Activated CD4-positive, alpha-beta T cell treated with anti-CD3 and anti-CD28 coated beads for 36 hours (primary cell): ENCODE data around the gene CEP112. TPM values are rescaled to one million over a fixed set of nuclear protein-coding genes. Genes with fewer than 3 reads are reported as not detected.
"Not testable (repeated sequence)": the region's sequence is repeated elsewhere in the genome, so short reads cannot be mapped to it uniquely, and the experiment has no call there.

Source experiments
- ATAC-seq: fragments of 200-7000 bp; cut with Tn5 transposase; one replicate; pipeline ENCODE4 v1.10.0; 2021; ENCODE audit warnings: mild to moderate bottlenecking, moderate library complexity
- CTCF ChIA-PET: fragments of 350-600 bp; sonication (Branson Sonifier 250); formaldehyde crosslinking; loops from one replicate; lab custom pipeline; 2021; ENCODE audit warnings: antibody characterized with exemption; lab: Charles Lee
- POLR2A ChIA-PET: fragments of 350-600 bp; sonication (Branson Sonifier 250); formaldehyde crosslinking; loops from one replicate; lab custom pipeline; 2021; ENCODE audit warnings: antibody characterized with exemption, inconsistent platforms; lab: Charles Lee
- DNase-seq: peaks from one replicate; pipeline ENCODE4 v3.0.0-alpha.2; 2020
- H3K27ac Mint-ChIP-seq: one replicate; pipeline ENCODE4 v1.8.0; 2021; ENCODE audit warnings: mixed read lengths
- H3K27me3 Mint-ChIP-seq: one replicate; pipeline ENCODE4 v1.8.0; 2021; ENCODE audit warnings: mixed read lengths
- H3K36me3 Mint-ChIP-seq: one replicate; pipeline ENCODE4 v1.8.0; 2021; ENCODE audit warnings: low read depth, mixed read lengths
- H3K4me1 Mint-ChIP-seq: one replicate; pipeline ENCODE4 v1.8.0; 2021; ENCODE audit warnings: mixed read lengths
- H3K4me3 Mint-ChIP-seq: one replicate; pipeline ENCODE4 v1.8.0; 2021; ENCODE audit warnings: mild to moderate bottlenecking, moderate library complexity, mixed read lengths
- H3K9me3 Mint-ChIP-seq: one replicate; pipeline ENCODE4 v1.8.0; 2021; ENCODE audit warnings: low read depth, mixed read lengths
- intact Hi-C, 2 experiments: fragments of 100-400 bp; cut with DNase I in 1 of 2; cut with micrococcal nuclease in 1 of 2; formaldehyde crosslinking; loops; one replicate each; pipeline versions ENCODE4 v1.14.2 to v1.15.1; 2022 to 2024; cut with DNase I, micrococcal nuclease
- total RNA-seq, 2 experiments: library from RNA; stranded (reverse); gene quantifications; one replicate each; pipeline ENCODE4 v1.2.3, GENCODE V29; 2021

Gene CEP112
- total RNA-seq, 2 experiments from 2014 or later = 2.2 to 2.8 TPM

- no peaks in the 10 kb centered on the region for H3K36me3 Mint-ChIP-seq
- intact Hi-C loops = no loop called here
- no peaks in the 10 kb centered on the region for H3K4me1 Mint-ChIP-seq
- ATAC-seq (no peak), DNase-seq (no peak)
- no peaks in the 10 kb centered on the region for H3K27me3 Mint-ChIP-seq
- H3K27ac Mint-ChIP-seq = no peak overlapping the region
- peaks cover 2% of the 10 kb centered on the region for H3K9me3 Mint-ChIP-seq
- no peak overlapping the region for H3K4me3 Mint-ChIP-seq
- ChIA-PET POLR2A (no interaction called here), CTCF (no interaction called here)
These were observed 84.2 kb downstream of the CEP112 start for GRCh38 chr17:66107731-66108130.

DNA sequence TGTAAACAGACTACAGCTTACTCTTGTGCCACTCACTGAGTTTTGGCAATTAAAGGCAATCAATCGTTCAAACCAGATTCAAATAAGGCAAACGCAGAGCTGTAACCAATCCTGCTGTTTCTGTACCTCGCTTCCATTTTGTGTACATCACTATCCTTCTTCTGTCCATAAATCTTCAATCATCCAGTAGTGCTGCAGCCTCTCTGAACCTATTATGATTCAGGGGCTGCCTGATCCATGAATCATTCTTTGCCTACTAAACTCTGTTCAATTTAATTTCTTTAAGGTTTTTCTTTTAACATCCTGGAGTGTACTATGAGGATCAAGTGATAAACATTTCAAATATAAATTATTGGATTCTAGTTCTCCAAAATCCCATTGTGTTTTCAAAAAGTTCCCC is 93.9 kb downstream of the CEP112 start:
- Mint-ChIP-seq H3K4me1 (no peaks in the 10 kb centered on the region), H3K4me3 (no peak overlapping the region), H3K9me3 (peaks cover 2% of the 10 kb centered on the region), H3K27ac (no peak overlapping the region), H3K36me3 (no peaks in the 10 kb centered on the region), H3K27me3 (no peaks in the 10 kb centered on the region)
- no peak for DNase-seq
- ATAC-seq = no peak
- CTCF ChIA-PET = no interaction called here
- POLR2A ChIA-PET = no interaction called here
- intact Hi-C loops = no loop called here

- no peak for ATAC-seq
- no peak for DNase-seq
- no peaks in the 10 kb centered on the region for H3K4me1 Mint-ChIP-seq
- ChIA-PET POLR2A (no interaction called here), CTCF (no interaction called here)
- peaks cover 2% of the 10 kb centered on the region for H3K27me3 Mint-ChIP-seq
- intact Hi-C loops = no loop called here
- no peak overlapping the region for H3K27ac Mint-ChIP-seq
- no peak overlapping the region for H3K4me3 Mint-ChIP-seq
- H3K36me3 Mint-ChIP-seq = no peaks in the 10 kb centered on the region
- peaks cover 4% of the 10 kb centered on the region for H3K9me3 Mint-ChIP-seq
These were observed 97.2 kb downstream of the CEP112 start for GRCh38 chr17:66094727-66095126.

DNA sequence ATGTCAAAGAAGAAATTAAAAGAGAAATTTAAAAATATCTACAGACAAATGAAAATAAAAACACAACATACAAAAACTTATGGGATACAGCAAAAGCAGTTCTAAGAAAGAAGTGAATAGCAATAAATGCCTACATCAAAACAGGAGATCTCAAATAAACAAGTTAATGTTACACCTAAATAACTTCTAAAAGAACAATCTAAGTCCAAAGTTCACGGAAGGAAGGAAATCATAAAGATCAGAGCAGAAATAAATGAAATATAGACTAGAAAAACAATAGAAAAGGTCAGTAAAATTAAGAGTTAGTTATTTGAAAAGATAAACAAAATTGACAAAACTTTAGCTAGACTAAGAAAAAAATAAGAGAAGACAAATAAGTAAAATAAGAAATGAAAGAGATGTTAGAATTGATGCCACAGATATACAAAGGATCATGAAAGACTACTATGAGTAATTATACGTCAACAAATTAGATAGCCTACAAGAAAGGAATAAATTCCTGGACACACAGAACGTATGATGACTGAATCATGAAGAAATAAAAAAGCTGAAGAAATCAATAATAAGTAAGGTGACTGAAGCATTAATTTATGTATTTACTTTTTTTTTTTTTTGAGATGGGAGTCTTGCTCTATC is 100.4 kb downstream of the CEP112 start:
- H3K27ac Mint-ChIP-seq = no peak overlapping the region
- ATAC-seq = no peak
- peaks cover 2% of the 10 kb centered on the region for H3K36me3 Mint-ChIP-seq
- H3K27me3 Mint-ChIP-seq = peaks cover 2% of the 10 kb centered on the region
- intact Hi-C loops = no loop called here
- ChIA-PET CTCF (no interaction called here), POLR2A (no interaction called here)
- peaks cover 8% of the 10 kb centered on the region for H3K9me3 Mint-ChIP-seq
- no peak overlapping the region for H3K4me3 Mint-ChIP-seq
- no peak for DNase-seq
- no peaks in the 10 kb centered on the region for H3K4me1 Mint-ChIP-seq

DNA sequence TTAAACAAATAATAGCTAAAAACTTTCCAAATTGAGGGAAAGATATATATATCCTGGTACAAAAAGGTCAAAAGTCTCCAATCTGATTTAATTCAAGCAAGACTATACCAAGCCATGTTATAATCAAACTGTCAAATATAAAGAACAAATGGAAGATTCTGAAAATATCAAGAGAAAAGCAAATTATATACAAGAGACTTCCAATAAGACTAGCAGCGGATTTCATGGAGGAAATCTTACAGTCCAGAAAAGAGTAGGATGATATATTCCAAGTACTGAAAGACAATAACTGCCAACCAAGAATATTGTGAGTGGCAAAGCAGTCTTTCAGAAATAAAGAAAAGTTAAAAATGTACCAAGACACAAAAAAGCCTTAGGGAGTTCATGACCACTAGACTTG is 102.2 kb downstream of the CEP112 start:
- DNase-seq (no peak), ATAC-seq (no peak)
- H3K27ac Mint-ChIP-seq = no peak overlapping the region
- peaks cover 8% of the 10 kb centered on the region for H3K9me3 Mint-ChIP-seq
- POLR2A ChIA-PET = no interaction called here
- peaks cover 2% of the 10 kb centered on the region for H3K27me3 Mint-ChIP-seq
- no peaks in the 10 kb centered on the region for H3K4me1 Mint-ChIP-seq
- CTCF ChIA-PET = interaction anchor here (1.1 kb wide), 1 partner anchor 13 kb away, joined by 3 read pairs; no protein-coding TSS in a partner anchor
- H3K36me3 Mint-ChIP-seq = peaks cover 2% of the 10 kb centered on the region
- no peak overlapping the region for H3K4me3 Mint-ChIP-seq
- intact Hi-C loops = no loop called here

DNA sequence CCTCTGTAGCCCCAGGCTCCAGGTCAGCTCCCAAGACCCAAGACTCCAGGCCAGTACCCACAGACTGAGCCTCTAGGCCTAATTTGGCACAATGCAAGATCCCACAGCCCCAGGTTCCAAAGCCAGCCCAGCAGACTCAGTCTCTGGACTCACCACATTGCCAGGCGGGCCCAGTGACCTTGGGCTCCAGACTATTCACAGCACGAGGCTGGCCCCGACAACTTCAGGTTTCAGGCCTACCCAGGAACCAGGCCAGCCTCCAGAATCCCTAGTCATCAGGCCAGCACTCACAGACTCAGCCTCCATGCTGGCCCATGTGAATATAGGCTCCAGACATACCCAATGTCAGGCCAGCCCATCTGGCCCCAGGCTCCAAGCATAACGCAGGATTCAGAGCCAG is 103.8 kb downstream of the CEP112 start:
- CTCF ChIA-PET = no interaction called here
- Mint-ChIP-seq H3K9me3 (peaks cover 9% of the 10 kb centered on the region), H3K27ac (no peak overlapping the region), H3K4me1 (no peaks in the 10 kb centered on the region), H3K4me3 (no peak overlapping the region), H3K36me3 (peaks cover 2% of the 10 kb centered on the region), H3K27me3 (peaks cover 2% of the 10 kb centered on the region)
- POLR2A ChIA-PET = no interaction called here
- no peak for DNase-seq
- intact Hi-C loops = no loop called here
- no peak for ATAC-seq

DNA sequence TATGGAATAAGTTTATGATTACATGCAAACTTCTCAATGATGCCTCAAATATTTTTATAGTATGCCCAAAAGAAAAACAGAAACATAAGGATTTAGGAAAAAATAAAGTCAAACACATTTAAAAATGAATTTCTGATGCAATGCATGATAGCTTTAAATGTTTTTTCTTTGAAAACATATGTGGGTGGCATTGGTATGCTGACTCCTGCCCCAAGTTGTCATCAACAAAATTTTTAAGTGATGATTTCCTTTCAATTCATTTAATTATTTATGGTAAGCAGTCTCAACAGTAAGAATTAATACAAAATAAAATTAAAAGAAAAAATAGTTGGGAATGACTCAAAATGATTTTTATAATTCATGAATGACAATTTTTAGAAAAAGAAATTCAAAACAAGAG is 104.9 kb downstream of the CEP112 start:
- no peak for ATAC-seq
- POLR2A ChIA-PET = no interaction called here
- no peaks in the 10 kb centered on the region for H3K27me3 Mint-ChIP-seq
- H3K9me3 Mint-ChIP-seq = peaks cover 10% of the 10 kb centered on the region
- H3K4me1 Mint-ChIP-seq = no peaks in the 10 kb centered on the region
- intact Hi-C loops = no loop called here
- H3K4me3 Mint-ChIP-seq = no peak overlapping the region
- H3K36me3 Mint-ChIP-seq = peaks cover 2% of the 10 kb centered on the region
- CTCF ChIA-PET = no interaction called here
- H3K27ac Mint-ChIP-seq = no peak overlapping the region
- no peak for DNase-seq

DNA sequence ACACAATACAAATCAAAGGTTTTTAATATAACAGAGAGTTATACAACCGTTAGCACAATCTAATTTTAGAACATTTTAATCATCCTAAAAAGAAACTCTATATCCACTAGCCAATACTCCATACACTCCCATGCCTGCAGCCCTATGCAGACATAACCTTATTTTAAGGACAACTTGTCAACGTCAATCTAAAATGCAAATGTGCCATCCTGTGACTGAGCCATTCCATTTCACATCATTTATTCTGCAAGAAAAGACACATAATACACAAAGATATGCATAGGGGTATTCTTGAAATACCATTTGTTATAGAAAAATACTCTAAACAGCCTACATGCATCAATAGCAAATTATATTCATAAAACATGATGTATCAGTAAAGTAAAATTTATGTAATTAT is 106.7 kb downstream of the CEP112 start:
- POLR2A ChIA-PET = no interaction called here
- ATAC-seq (no peak), DNase-seq (no peak)
- Mint-ChIP-seq H3K36me3 (peaks cover 2% of the 10 kb centered on the region), H3K4me3 (no peak overlapping the region), H3K27ac (no peak overlapping the region), H3K4me1 (no peaks in the 10 kb centered on the region), H3K27me3 (no peaks in the 10 kb centered on the region), H3K9me3 (peaks cover 9% of the 10 kb centered on the region)
- CTCF ChIA-PET = no interaction called here
- intact Hi-C loops = no loop called here

GRCh38 chr17:66080670-66081069 is 111.3 kb downstream of the CEP112 start:
- H3K4me1 Mint-ChIP-seq = peaks cover 21% of the 10 kb centered on the region
- H3K27me3 Mint-ChIP-seq, DNase-seq, H3K36me3 Mint-ChIP-seq, H3K9me3 Mint-ChIP-seq, intact Hi-C loops, H3K4me3 Mint-ChIP-seq, CTCF ChIA-PET, H3K27ac Mint-ChIP-seq, POLR2A ChIA-PET, ATAC-seq: not testable (repeated sequence)

GRCh38 chr17:66076546-66077190 is 115.3 kb downstream of the CEP112 start:
- DNase-seq = no peak
- Mint-ChIP-seq H3K27me3 (no peaks in the 10 kb centered on the region), H3K4me3 (no peak overlapping the region), H3K9me3 (peaks cover 4% of the 10 kb centered on the region), H3K4me1 (peaks cover 21% of the 10 kb centered on the region), H3K27ac (no peak overlapping the region), H3K36me3 (peaks cover 1% of the 10 kb centered on the region)
- no peak for ATAC-seq
- intact Hi-C loops = no loop called here
- POLR2A ChIA-PET = no interaction called here
- CTCF ChIA-PET = interaction anchor here (1.7 kb wide), 1 partner anchor 13 kb away, joined by 3 read pairs; no protein-coding TSS in a partner anchor

DNA sequence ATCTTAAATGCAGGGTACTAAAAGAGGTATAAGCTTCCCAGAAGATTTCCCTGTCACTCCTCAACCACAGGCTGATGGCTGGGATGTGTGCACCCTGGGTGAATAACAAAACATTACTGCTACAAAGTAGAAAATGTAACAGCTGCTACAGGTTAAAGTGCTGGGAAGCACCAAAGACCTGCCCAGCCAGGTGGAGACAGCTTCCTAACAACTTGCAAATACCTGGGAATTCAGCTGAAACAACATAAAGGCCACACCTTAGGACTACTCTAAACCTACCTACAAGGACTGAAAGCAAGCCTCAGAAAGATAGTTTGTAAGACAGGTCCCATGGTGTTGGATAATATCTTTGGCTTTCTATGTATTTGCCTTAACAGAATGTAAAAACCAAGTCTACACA is 118.5 kb downstream of the CEP112 start:
- no peaks in the 10 kb centered on the region for H3K27me3 Mint-ChIP-seq
- DNase-seq (no peak), ATAC-seq (no peak)
- H3K9me3 Mint-ChIP-seq = no peaks in the 10 kb centered on the region
- peaks cover 21% of the 10 kb centered on the region for H3K4me1 Mint-ChIP-seq
- CTCF ChIA-PET = interaction anchor here (0.5 kb wide), 1 partner anchor 648 kb away, joined by 3 read pairs; no protein-coding TSS in a partner anchor
- H3K4me3 Mint-ChIP-seq = no peak overlapping the region
- POLR2A ChIA-PET = no interaction called here
- intact Hi-C loops = no loop called here
- H3K36me3 Mint-ChIP-seq = peaks cover 1% of the 10 kb centered on the region
- H3K27ac Mint-ChIP-seq = no peak overlapping the region

GRCh38 chr17:66063686-66064085 is 128.2 kb downstream of the CEP112 start:
- ChIA-PET POLR2A (interaction anchor here (0.7 kb wide), 1 partner anchor 65 kb away, joined by 4 read pairs; no protein-coding TSS in a partner anchor), CTCF (no interaction called here)
- Mint-ChIP-seq H3K9me3 (no peaks in the 10 kb centered on the region), H3K27me3 (no peaks in the 10 kb centered on the region), H3K36me3 (peaks cover 3% of the 10 kb centered on the region), H3K4me1 (no peaks in the 10 kb centered on the region), H3K4me3 (no peak overlapping the region), H3K27ac (no peak overlapping the region)
- ATAC-seq (no peak), DNase-seq (no peak)
- intact Hi-C loops = no loop called here
